ENCODE data around the gene SYT1.
"Not testable (repeated sequence)": the region's sequence is repeated elsewhere in the genome, so short reads cannot be mapped to it uniquely, and the experiment has no call there.

The SYT1 gene

DNA sequence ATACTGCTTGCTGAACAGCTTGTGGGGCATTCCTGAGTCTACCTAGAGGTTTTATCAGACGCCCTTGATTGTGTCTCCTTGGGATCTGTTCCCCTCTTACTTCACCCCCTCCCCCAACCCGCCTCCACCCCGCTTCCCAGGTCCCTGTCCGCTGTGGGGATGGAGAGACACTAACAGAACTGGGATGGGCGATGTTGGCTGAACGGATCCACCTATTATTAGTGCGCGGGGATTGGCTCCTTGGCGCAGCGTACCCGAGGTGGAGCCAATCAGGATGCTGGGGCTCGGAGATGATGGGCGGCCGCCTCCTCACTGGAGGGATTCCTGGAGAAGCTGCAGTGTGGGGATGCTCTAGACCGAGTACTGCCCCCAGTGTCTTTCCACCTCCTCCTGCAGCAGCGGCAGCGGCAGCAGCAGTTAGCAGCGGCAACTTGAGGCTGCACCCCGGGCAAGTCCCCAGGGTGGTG, at the start of gene SYT1:
SYT1 (plus strand) TSS at position 372 of the 467 bp plus-strand sequence.
- Mint-ChIP-seq H3K4me1 (ENCODE audit: low read depth) (peaks cover 5% of the 10 kb centered on the region), H3K27ac (no peak within 1 kb of the TSS), H3K4me3 (no peak within 1 kb of the TSS), H3K27me3 (ENCODE audit: low read depth) (peaks cover 25% of the 10 kb centered on the region), H3K36me3 (ENCODE audit: low read depth) (no peaks in the 10 kb centered on the region), H3K9me3 (no peaks in the 10 kb centered on the region)

- no peaks in the 10 kb centered on the region for H3K4me1 Mint-ChIP-seq (ENCODE audit: low read depth)
- H3K4me3 Mint-ChIP-seq = no peak overlapping the region
- no peak overlapping the region for H3K27ac Mint-ChIP-seq
- H3K36me3 Mint-ChIP-seq (ENCODE audit: low read depth) = no peaks in the 10 kb centered on the region
- peaks cover 3% of the 10 kb centered on the region for H3K9me3 Mint-ChIP-seq
- no peaks in the 10 kb centered on the region for H3K27me3 Mint-ChIP-seq (ENCODE audit: low read depth)
Measured at GRCh38 chr12:78818487-78818886, 46.1 kb upstream of the SYT1 start.

DNA sequence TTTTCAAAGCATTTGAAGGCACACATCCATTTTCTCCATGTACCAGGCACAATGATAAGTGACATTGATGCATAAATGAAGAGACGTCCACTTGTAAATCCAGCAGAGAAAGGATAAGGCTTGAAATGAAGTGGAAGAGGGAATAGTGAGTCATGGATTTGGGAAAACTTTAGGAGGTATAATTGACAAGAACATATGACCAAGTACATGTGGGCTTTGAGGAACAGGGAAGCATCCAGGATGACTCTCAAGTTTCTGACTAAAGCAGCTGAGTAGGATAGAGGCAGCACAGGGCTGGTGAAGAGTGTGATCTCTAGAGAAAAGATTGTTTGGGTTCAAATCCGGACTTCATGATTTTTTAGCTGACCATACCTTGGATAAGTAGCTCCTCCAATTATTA, 43.6 kb upstream of the SYT1 start:
- H3K27me3 Mint-ChIP-seq (ENCODE audit: low read depth) = no peaks in the 10 kb centered on the region
- no peaks in the 10 kb centered on the region for H3K36me3 Mint-ChIP-seq (ENCODE audit: low read depth)
- no peaks in the 10 kb centered on the region for H3K4me1 Mint-ChIP-seq (ENCODE audit: low read depth)
- peaks cover 3% of the 10 kb centered on the region for H3K9me3 Mint-ChIP-seq
- no peak overlapping the region for H3K4me3 Mint-ChIP-seq
- no peak overlapping the region for H3K27ac Mint-ChIP-seq

GRCh38 chr12:78824918-78825317, 39.7 kb upstream of the SYT1 start:
- Mint-ChIP-seq H3K4me3 (no peak overlapping the region), H3K27ac (no peak overlapping the region), H3K27me3 (ENCODE audit: low read depth) (no peaks in the 10 kb centered on the region), H3K36me3 (ENCODE audit: low read depth) (no peaks in the 10 kb centered on the region), H3K4me1 (ENCODE audit: low read depth) (no peaks in the 10 kb centered on the region), H3K9me3 (no peaks in the 10 kb centered on the region)

- H3K4me1 Mint-ChIP-seq (ENCODE audit: low read depth) = no peaks in the 10 kb centered on the region
- H3K27ac Mint-ChIP-seq = no peak overlapping the region
- no peak overlapping the region for H3K4me3 Mint-ChIP-seq
- peaks cover 6% of the 10 kb centered on the region for H3K9me3 Mint-ChIP-seq
- no peaks in the 10 kb centered on the region for H3K27me3 Mint-ChIP-seq (ENCODE audit: low read depth)
- H3K36me3 Mint-ChIP-seq (ENCODE audit: low read depth) = no peaks in the 10 kb centered on the region
Measured at GRCh38 chr12:78829690-78830089, 34.9 kb upstream of the SYT1 start.

- Mint-ChIP-seq H3K27ac (no peak overlapping the region), H3K4me1 (ENCODE audit: low read depth) (no peaks in the 10 kb centered on the region), H3K27me3 (ENCODE audit: low read depth) (no peaks in the 10 kb centered on the region), H3K4me3 (no peak overlapping the region), H3K36me3 (ENCODE audit: low read depth) (no peaks in the 10 kb centered on the region), H3K9me3 (peaks cover 9% of the 10 kb centered on the region)
Measured at GRCh38 chr12:78835493-78835892, 29.1 kb upstream of the SYT1 start.

DNA sequence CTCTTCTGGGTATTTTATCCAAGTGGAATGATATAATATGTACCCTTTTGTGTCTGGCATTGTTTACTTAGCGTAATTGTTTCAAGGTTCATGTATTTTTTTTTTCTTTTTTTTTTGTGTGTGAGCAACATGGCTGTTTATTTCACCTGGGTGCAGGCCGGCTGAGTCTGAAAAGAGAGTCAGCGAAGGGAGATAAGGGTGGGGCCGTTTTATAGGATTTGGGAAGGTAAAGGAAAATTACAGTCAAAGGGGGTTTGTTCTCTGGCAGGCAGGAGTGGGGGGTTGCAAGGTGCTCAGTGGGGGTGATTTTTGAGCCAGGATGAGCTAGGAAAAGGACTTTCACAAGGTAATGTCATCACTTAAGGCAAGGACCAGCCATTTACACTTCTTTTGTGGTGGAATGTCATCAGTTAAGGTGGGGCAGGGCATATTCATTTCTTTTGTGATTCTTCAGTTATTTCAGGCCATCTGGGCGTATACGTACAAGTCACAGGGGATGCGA, 24.0 kb upstream of the SYT1 start:
- not testable (repeated sequence) for H3K4me3 Mint-ChIP-seq; H3K36me3 Mint-ChIP-seq (ENCODE audit: low read depth)

DNA sequence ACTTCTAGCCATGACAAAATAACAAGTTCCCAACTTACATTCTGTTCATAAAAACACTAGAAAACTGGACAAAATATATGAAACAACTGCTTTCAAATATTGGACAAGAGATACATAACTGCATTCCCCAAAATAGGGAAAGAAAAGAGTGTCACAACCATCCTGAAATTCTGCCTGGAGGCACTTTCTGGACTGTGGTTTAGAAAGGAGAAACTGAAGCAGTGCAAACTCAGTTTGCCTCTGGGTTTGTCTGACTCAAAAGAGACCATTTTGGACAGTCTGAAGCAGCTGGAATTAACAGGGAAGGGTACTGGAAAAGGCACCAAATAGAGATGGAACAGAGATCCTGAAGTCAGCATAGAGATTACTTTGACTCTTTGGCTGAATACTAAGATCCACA, 11.3 kb upstream of the SYT1 start:
- H3K4me1 Mint-ChIP-seq (ENCODE audit: low read depth) = no peaks in the 10 kb centered on the region
- no peak overlapping the region for H3K4me3 Mint-ChIP-seq
- no peaks in the 10 kb centered on the region for H3K27me3 Mint-ChIP-seq (ENCODE audit: low read depth)
- H3K27ac Mint-ChIP-seq = no peak overlapping the region
- no peaks in the 10 kb centered on the region for H3K9me3 Mint-ChIP-seq
- H3K36me3 Mint-ChIP-seq (ENCODE audit: low read depth) = no peaks in the 10 kb centered on the region

More for the DNA sequence above, 24.0 kb upstream of the SYT1 start:
- H3K27me3 Mint-ChIP-seq (ENCODE audit: low read depth); H3K9me3 Mint-ChIP-seq; H3K27ac Mint-ChIP-seq; H3K4me1 Mint-ChIP-seq (ENCODE audit: low read depth): not testable (repeated sequence)

- H3K4me3 Mint-ChIP-seq = no peak overlapping the region
- H3K36me3 Mint-ChIP-seq (ENCODE audit: low read depth) = no peaks in the 10 kb centered on the region
- peaks cover 25% of the 10 kb centered on the region for H3K27me3 Mint-ChIP-seq (ENCODE audit: low read depth)
- H3K9me3 Mint-ChIP-seq = no peaks in the 10 kb centered on the region
- no peak overlapping the region for H3K27ac Mint-ChIP-seq
- H3K4me1 Mint-ChIP-seq (ENCODE audit: low read depth) = peaks cover 5% of the 10 kb centered on the region
Measured at GRCh38 chr12:78863482-78864402, 832 bp upstream of the SYT1 start.

DNA sequence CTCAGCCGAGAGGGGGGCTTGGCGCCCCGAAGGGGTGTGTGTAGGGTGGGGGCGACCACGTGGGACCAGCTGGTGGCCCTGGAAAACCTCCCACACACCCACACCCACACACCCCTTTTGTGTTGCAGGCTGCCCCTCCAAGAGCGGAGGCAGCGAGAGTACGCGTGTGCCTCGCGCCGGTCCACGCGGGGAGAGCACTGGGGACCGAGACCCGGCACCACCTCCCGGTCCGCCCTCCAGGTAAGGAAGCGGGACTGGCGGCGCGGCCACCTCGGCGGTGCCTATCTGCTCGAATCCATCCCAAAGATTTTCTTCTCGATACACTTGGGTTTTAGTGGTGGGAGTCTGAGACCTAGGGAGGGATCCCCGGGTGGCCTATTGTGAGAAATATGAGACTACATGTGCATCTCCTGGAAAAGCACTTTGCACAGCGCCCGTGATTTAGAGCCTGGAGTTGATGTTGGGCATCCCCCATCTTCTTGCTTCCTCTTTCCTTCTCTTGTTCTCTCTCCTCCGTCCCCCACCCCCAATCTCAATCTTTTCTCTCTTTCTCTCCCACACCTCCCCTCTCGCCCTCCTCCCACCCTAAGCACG, 393 bp downstream of the SYT1 start:
- Mint-ChIP-seq H3K27ac (no peak overlapping the region), H3K27me3 (ENCODE audit: low read depth) (peaks cover 25% of the 10 kb centered on the region), H3K4me3 (no peak overlapping the region), H3K36me3 (ENCODE audit: low read depth) (no peaks in the 10 kb centered on the region), H3K4me1 (ENCODE audit: low read depth) (peaks cover 5% of the 10 kb centered on the region), H3K9me3 (no peaks in the 10 kb centered on the region)

DNA sequence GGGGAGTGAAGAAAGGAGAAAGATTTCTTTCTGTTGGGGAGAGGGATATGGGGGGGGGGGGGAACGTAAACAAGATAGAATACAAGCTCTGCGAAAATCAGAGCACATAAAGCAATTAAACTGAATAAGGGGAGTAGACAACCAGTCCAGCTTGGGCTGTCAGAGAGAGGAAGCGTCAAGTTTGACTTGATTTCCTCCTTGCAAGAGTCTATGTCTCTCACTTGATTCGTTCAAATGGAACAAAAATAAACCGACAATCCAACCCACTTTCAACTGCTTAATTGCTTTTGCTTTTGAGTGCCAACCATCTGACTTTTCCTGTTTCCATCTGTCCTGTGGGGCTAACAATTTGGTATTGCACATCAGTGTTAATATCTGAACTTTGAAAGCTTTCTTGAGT, 942 bp downstream of the SYT1 start:
- H3K27me3 Mint-ChIP-seq (ENCODE audit: low read depth) = peaks cover 25% of the 10 kb centered on the region
- H3K27ac Mint-ChIP-seq = no peak overlapping the region
- no peaks in the 10 kb centered on the region for H3K9me3 Mint-ChIP-seq
- no peaks in the 10 kb centered on the region for H3K36me3 Mint-ChIP-seq (ENCODE audit: low read depth)
- H3K4me1 Mint-ChIP-seq (ENCODE audit: low read depth) = peaks cover 5% of the 10 kb centered on the region
- H3K4me3 Mint-ChIP-seq = no peak overlapping the region

DNA sequence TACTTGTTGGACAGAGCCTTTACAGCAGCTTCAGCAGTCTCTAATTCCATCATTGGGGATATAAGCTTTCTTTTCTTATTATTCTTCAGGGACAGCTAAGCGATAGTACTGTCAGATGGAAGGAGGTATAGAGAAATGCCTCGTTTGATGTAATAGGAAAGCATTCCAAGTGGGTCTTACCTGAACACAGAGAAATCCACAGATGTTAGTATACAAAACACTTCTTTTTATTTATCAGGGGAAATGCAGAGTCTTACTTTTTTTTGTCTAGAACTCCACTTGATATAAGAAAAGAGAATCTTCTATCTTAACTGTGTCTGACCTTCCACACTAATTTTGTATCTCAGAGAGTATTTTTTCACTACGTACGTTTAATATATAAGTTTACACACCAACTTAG, 1.9 kb downstream of the SYT1 start:
- Mint-ChIP-seq H3K27ac (no peak overlapping the region), H3K9me3 (no peaks in the 10 kb centered on the region), H3K27me3 (ENCODE audit: low read depth) (peaks cover 25% of the 10 kb centered on the region), H3K36me3 (ENCODE audit: low read depth) (no peaks in the 10 kb centered on the region), H3K4me3 (no peak overlapping the region), H3K4me1 (ENCODE audit: low read depth) (peaks cover 5% of the 10 kb centered on the region)

- Mint-ChIP-seq H3K4me1 (ENCODE audit: low read depth) (no peaks in the 10 kb centered on the region), H3K27me3 (ENCODE audit: low read depth) (peaks cover 5% of the 10 kb centered on the region), H3K36me3 (ENCODE audit: low read depth) (no peaks in the 10 kb centered on the region), H3K4me3 (no peak overlapping the region), H3K27ac (no peak overlapping the region), H3K9me3 (no peaks in the 10 kb centered on the region)
Measured at GRCh38 chr12:78870539-78870938, 6.0 kb downstream of the SYT1 start.

DNA sequence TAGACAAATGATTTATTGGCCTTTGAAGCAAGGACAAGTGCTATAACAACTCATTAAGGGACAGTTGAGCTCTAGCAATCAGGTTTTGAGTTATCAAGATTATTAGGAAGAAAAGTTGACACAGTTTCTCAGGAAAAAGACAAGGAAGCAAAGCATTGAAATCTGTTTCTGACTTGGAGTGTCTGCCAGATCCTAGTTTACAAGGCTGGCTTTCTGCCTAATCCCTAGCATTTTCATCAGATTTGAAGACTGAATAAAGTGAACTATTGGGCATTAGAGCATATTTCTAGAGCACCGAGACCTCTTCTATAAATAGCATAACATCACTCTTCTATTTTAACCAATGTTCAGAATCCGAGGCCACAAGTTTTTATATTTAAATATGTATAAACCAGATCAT, 7.0 kb downstream of the SYT1 start:
- H3K36me3 Mint-ChIP-seq (ENCODE audit: low read depth) = no peaks in the 10 kb centered on the region
- no peak overlapping the region for H3K27ac Mint-ChIP-seq

GRCh38 chr12:78878459-78878858, 13.9 kb downstream of the SYT1 start:
- Mint-ChIP-seq H3K27ac (no peak overlapping the region), H3K9me3 (no peaks in the 10 kb centered on the region), H3K4me3 (no peak overlapping the region), H3K36me3 (ENCODE audit: low read depth) (no peaks in the 10 kb centered on the region), H3K27me3 (ENCODE audit: low read depth) (no peaks in the 10 kb centered on the region), H3K4me1 (ENCODE audit: low read depth) (no peaks in the 10 kb centered on the region)

More for the DNA sequence above, 7.0 kb downstream of the SYT1 start:
- Mint-ChIP-seq H3K9me3 (no peaks in the 10 kb centered on the region), H3K27me3 (ENCODE audit: low read depth) (no peaks in the 10 kb centered on the region), H3K4me1 (ENCODE audit: low read depth) (no peaks in the 10 kb centered on the region), H3K4me3 (no peak overlapping the region)
